Mammary epithelial cell (primary cell): ENCODE data around the gene NLN.

Experiments used
- EZH2 ChIP-seq: IDR thresholded peaks from 2 replicates; pipeline ENCODE4 v1.6.1; 2012; ENCODE audit warnings: low read length, inconsistent platforms, borderline replicate concordance
- TF ChIP-seq, protein P1 (sequence below), 2 donors: IDR thresholded peaks in 1 of 2; conservative IDR thresholded peaks in 1 of 2; 2 replicates each; pipeline ENCODE4 v1.5.1; 2011 to 2012; ENCODE audit warnings: inconsistent platforms in 2 of 2, low read length in 2 of 2, mild to moderate bottlenecking in 2 of 2, control low read depth in 1 of 2, low read depth in 1 of 2; ENCODE audit not compliant: insufficient read depth in 1 of 2; ENCODE audit errors: extremely low read depth in 1 of 2

DNA sequence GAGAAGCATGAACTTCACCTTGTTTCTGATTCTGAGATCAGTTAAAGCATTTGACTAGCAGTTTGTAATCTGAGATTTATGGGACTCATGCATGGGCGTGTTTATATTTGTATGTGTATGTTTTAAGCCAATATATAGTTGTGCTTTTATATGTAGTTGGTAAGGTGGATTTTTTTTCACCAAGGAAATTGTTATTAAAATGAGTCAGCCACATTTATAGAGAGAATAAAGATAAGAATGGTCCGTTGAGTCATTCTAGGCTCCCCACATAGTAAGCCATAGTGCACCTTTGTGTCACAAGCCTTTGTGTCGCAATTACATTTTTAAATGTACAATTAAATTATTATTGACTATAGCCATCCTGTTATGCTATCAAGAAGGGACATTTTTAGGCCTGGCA, 89.0 kb downstream of the NLN start:
- TF ChIP-seq EZH2: no peak
- TF ChIP-seq, protein P1, sequence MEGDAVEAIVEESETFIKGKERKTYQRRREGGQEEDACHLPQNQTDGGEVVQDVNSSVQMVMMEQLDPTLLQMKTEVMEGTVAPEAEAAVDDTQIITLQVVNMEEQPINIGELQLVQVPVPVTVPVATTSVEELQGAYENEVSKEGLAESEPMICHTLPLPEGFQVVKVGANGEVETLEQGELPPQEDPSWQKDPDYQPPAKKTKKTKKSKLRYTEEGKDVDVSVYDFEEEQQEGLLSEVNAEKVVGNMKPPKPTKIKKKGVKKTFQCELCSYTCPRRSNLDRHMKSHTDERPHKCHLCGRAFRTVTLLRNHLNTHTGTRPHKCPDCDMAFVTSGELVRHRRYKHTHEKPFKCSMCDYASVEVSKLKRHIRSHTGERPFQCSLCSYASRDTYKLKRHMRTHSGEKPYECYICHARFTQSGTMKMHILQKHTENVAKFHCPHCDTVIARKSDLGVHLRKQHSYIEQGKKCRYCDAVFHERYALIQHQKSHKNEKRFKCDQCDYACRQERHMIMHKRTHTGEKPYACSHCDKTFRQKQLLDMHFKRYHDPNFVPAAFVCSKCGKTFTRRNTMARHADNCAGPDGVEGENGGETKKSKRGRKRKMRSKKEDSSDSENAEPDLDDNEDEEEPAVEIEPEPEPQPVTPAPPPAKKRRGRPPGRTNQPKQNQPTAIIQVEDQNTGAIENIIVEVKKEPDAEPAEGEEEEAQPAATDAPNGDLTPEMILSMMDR (conservative IDR thresholded peaks at IDR 0.05 in 1 of 2, IDR thresholded peaks at IDR 0.05 in 1 of 2; ENCODE audit: extremely low read depth in 1 of 2, insufficient read depth in 1 of 2, low read depth in 1 of 2, low read length in 2 of 2): no peak
